HepG2 (cell line): ENCODE results near the gene PXT1. TPM values are rescaled to one million over a fixed set of nuclear protein-coding genes. Genes with fewer than 3 reads are reported as not detected.

Source experiments
- ATAC-seq: fragments of 200-7000 bp; cut with Tn5 transposase; 3 replicates; pipeline ENCODE4 v1.9.1; 2020; ENCODE audit warnings: mild to moderate bottlenecking, moderate library complexity
- BruUV-seq: library from RNA; stranded (reverse); fragments of 400-500 nt; replicated peaks from 2 replicates; lab custom pipeline; 2021; lab: Mats Ljungman, UMichigan
- CTCF ChIA-PET: fragments of 300-600 bp; formaldehyde crosslinking; extraction: SDS; loops from one replicate; lab custom pipeline; 2021; ENCODE audit warnings: low total read pairs, inconsistent platforms, low intra/inter-chr PET ratio; lab: Yijun Ruan, JAX
- POLR2A ChIA-PET: fragments of 350-600 bp; sonication (Branson Sonifier 250); formaldehyde crosslinking; loops from one replicate; lab custom pipeline; 2020; ENCODE audit warnings: antibody characterized with exemption, inconsistent platforms; lab: Yijun Ruan, JAX
- DNase-seq: peaks from one replicate; pipeline ENCODE4 v3.0.0-alpha.2; 2015; ENCODE audit warnings: low spot score
- FAIRE-seq: peaks from 3 replicates; lab custom pipeline; 2011; peaks lifted over from hg19 to GRCh38; lab: Jason Lieb, UNC
- H2AFZ ChIP-seq: one replicate; pipeline ENCODE4 v1.6.1; 2011; ENCODE audit warnings: low read length, inconsistent platforms
- H3K27ac ChIP-seq: fragments of 300-600 bp; 3 replicates; pipeline ENCODE4 v1.8.0; 2011; ENCODE audit warnings: mixed run types, mild to moderate bottlenecking, mixed read lengths, low read length, inconsistent platforms; ENCODE audit not compliant: insufficient read depth; ENCODE audit errors: extremely low read length
- H3K27me3 ChIP-seq, 2 experiments: fragments of 200-600 bp in 1 of 2; 2 replicates in 1 of 2; 3 replicates in 1 of 2; pipeline versions ENCODE4 v1.6.0 to v1.8.0; 2011; ENCODE audit warnings: low read length in 2 of 2, mild to moderate bottlenecking in 2 of 2, moderate library complexity in 2 of 2, inconsistent platforms in 1 of 2; ENCODE audit not compliant: insufficient read depth in 2 of 2, control insufficient read depth in 1 of 2
- H3K36me3 ChIP-seq, 2 experiments: fragments of 200-600 bp in 1 of 2; replicated peaks in 1 of 2; 2 replicates in 1 of 2; 3 replicates in 1 of 2; pipeline versions ENCODE4 v1.5.1 to v1.8.0; 2011; ENCODE audit warnings: low read length in 2 of 2, inconsistent platforms in 1 of 2; ENCODE audit not compliant: insufficient read depth in 2 of 2, control insufficient read depth in 1 of 2
- H3K4me1 ChIP-seq: 2 replicates; pipeline ENCODE4 v1.5.1; 2012; ENCODE audit warnings: low read length, inconsistent platforms; ENCODE audit not compliant: insufficient read depth
- H3K4me2 ChIP-seq: 2 replicates; pipeline ENCODE4 v1.6.0; 2011; ENCODE audit warnings: low read depth, low read length, inconsistent platforms
- H3K4me3 ChIP-seq, 3 experiments: fragments of 200-600 bp in 1 of 3; sonication (generic), shearing (Covaris generic) in 1 of 3; replicated peaks in 1 of 3; 2 replicates each; pipeline ENCODE4 v1.5.1; 2011 to 2016; ENCODE audit warnings: low read length in 3 of 3, inconsistent platforms in 2 of 3, low read depth in 2 of 3, mild to moderate bottlenecking in 2 of 3, control low read depth in 1 of 3, mixed read lengths in 1 of 3; ENCODE audit not compliant: insufficient read depth in 1 of 3
- H3K79me2 ChIP-seq: one replicate; pipeline ENCODE4 v1.6.1; 2011; ENCODE audit warnings: low read length, inconsistent platforms; ENCODE audit not compliant: insufficient read depth
- H3K9ac ChIP-seq: 2 replicates; pipeline ENCODE4 v1.6.0; 2011; ENCODE audit warnings: mild to moderate bottlenecking, low read depth, low read length, inconsistent platforms; ENCODE audit not compliant: insufficient read depth
- H3K9me3 ChIP-seq: 2 replicates; pipeline ENCODE4 v1.5.1; 2012; ENCODE audit warnings: mild to moderate bottlenecking, low read length
- H4K20me1 ChIP-seq: 2 replicates; pipeline ENCODE4 v1.6.0; 2011; ENCODE audit warnings: inconsistent platforms, mild to moderate bottlenecking, low read length, moderate library complexity; ENCODE audit not compliant: insufficient read depth
- ADNP ChIP-seq: sonication (generic); formaldehyde crosslinking; IDR thresholded peaks from 2 replicates; pipeline ENCODE4 v1.4.0; 2020; ENCODE audit warnings: missing genetic modification reagents
- FOXA1 ChIP-seq, 2 experiments: fragments of 450-650 bp in 1 of 2; sonication (generic) in 1 of 2; formaldehyde crosslinking in 1 of 2; IDR thresholded peaks; 2 replicates each; pipeline versions ENCODE4 v1.4.0 to v1.6.1; 2016 to 2020; ENCODE audit warnings: missing genetic modification reagents in 1 of 2
- TCF12 ChIP-seq, 2 experiments: fragments of 450-650 bp in 1 of 2; sonication (generic) in 1 of 2; formaldehyde crosslinking in 1 of 2; IDR thresholded peaks; 2 replicates each; pipeline versions ENCODE4 v1.6.1 to v1.8.0; 2017 to 2022; ENCODE audit warnings: antibody characterized with exemption in 1 of 2, mild to moderate bottlenecking in 1 of 2, missing genetic modification reagents in 1 of 2, moderate library complexity in 1 of 2
- ZBTB40 ChIP-seq, 2 experiments: fragments of 450-650 bp in 1 of 2; sonication (generic) in 1 of 2; formaldehyde crosslinking in 1 of 2; IDR thresholded peaks; 2 replicates each; pipeline versions ENCODE4 v1.6.1 to v1.8.0; 2016 to 2022; ENCODE audit warnings: antibody characterized with exemption in 1 of 2, mild to moderate bottlenecking in 1 of 2, missing genetic modification reagents in 1 of 2
- ZNF225 ChIP-seq: sonication (generic); formaldehyde crosslinking; IDR thresholded peaks from 2 replicates; pipeline ENCODE4 v1.4.0; 2020; ENCODE audit warnings: mild to moderate bottlenecking, missing genetic modification reagents
- ZNF263 ChIP-seq: sonication (generic); formaldehyde crosslinking; IDR thresholded peaks from 2 replicates; pipeline ENCODE4 v1.4.0; 2020; ENCODE audit warnings: missing genetic modification reagents
- ZNF367 ChIP-seq: sonication (generic); formaldehyde crosslinking; IDR thresholded peaks from 2 replicates; pipeline ENCODE4 v1.4.0; 2020; ENCODE audit warnings: missing genetic modification reagents, borderline replicate concordance
- ZNF468 ChIP-seq: sonication (generic); formaldehyde crosslinking; IDR thresholded peaks from 2 replicates; pipeline ENCODE4 v1.8.0; 2022; ENCODE audit warnings: mild to moderate bottlenecking, moderate library complexity, missing genetic modification reagents
- WGBS: methylation state at CpG from one replicate; pipeline ENCODE4 v1.1.6; 2017; ENCODE audit warnings: low lambda C conversion rate; 5-methylcytosine and 5-hydroxymethylcytosine counted together
- in situ Hi-C: cut with HindIII; loops from 2 replicates; pipeline ENCODE4 v1.10.0; 2017; ENCODE audit warnings: low pct_unique_long_range_greater_than_20kb; ENCODE audit not compliant: extremely low pct_ligation_motif_present
- intact Hi-C: fragments of 100-400 bp; cut with micrococcal nuclease; formaldehyde crosslinking; loops from one replicate; pipeline ENCODE4 v1.10.0; 2022; ENCODE audit not compliant: unreplicated experiment
- polyA plus RNA-seq, 8 experiments: library from polyadenylated mRNA; depleted of rRNA in 3 of 8; stranded (reverse) in 7 of 8; unstranded in 1 of 8; fragments of >200 nt; fragmentation: Illumina TruSeq in 4 of 8; extraction: Trizol in 4 of 8; gene quantifications; 2 replicates each; pipeline versions ENCODE4 v1.2.1 to v1.2.3, GENCODE V29; 2011 to 2016; ENCODE audit warnings: low read depth in 4 of 8, missing spikeins in 1 of 8, mixed read lengths in 1 of 8; ENCODE audit not compliant: insufficient read depth in 1 of 8
- total RNA-seq, 5 experiments: library from RNA; depleted of rRNA; stranded (reverse); fragments of >200 nt; fragmentation: Illumina TruSeq; extraction: Trizol; gene quantifications; 2 replicates each; pipeline ENCODE4 v1.2.3, GENCODE V29; 2016; ENCODE audit warnings: low read depth in 1 of 5

PXT1 gene
- total and polyA plus RNA-seq, 2 of the 13 experiments (the other 11 are each of a cell fraction or from before 2014, with no cell fraction given): 0.04 TPM; not detected in 1

GRCh38 chr6:36377594-36377993 is 65.1 kb downstream of the PXT1 start:
- peaks cover 3 to 39% of the 10 kb centered on the region in 2 experiments for H3K27me3 ChIP-seq
- TF ChIP-seq ZNF263 (CRISPR knock-in tag) (peak; percentile 41; the same call in 1 of the 2 replicates), ADNP (CRISPR knock-in tag) (no peak)
- BruUV-seq: no TSS peak
- no peaks in the 10 kb centered on the region for H3K36me3 ChIP-seq
- ChIA-PET POLR2A (no interaction called here), CTCF (no interaction called here)
- no peaks in the 10 kb centered on the region for H3K4me1 ChIP-seq
- FAIRE-seq: no peak
- H3K4me2 ChIP-seq: no peak overlapping the region
- intact Hi-C loops (no loop called here), in situ Hi-C loops (no loop called here)
- no peaks in the 10 kb centered on the region for H4K20me1 ChIP-seq
- no peak overlapping the region for H3K9ac ChIP-seq
- H2AFZ ChIP-seq: no peak overlapping the region
- no peak overlapping the region for H3K27ac ChIP-seq
- ATAC-seq: no peak
- WGBS: 21% methylated on average over 5 of the region's 5 CpGs
- H3K9me3 ChIP-seq: no peaks in the 10 kb centered on the region
- H3K4me3 ChIP-seq: no peak overlapping the region
- DNase-seq: no peak
- H3K79me2 ChIP-seq: no peaks in the 10 kb centered on the region

- Histone ChIP-seq H4K20me1 (no peaks in the 10 kb centered on the region), H2AFZ (no peak overlapping the region), H3K79me2 (no peaks in the 10 kb centered on the region), H3K27ac (no peak overlapping the region), H3K4me3 (no peak overlapping the region), H3K27me3 (peaks cover 3 to 47% of the 10 kb centered on the region in 2 experiments), H3K36me3 (no peaks in the 10 kb centered on the region), H3K9ac (no peak overlapping the region), H3K9me3 (no peaks in the 10 kb centered on the region), H3K4me1 (no peaks in the 10 kb centered on the region), H3K4me2 (no peak overlapping the region)
- in situ Hi-C loops (no loop called here), intact Hi-C loops (no loop called here)
- POLR2A ChIA-PET: no interaction called here
- 54% methylated on average over 8 of the region's 8 CpGs for WGBS
- no peak for DNase-seq
- CTCF ChIA-PET: no interaction called here
- FAIRE-seq: no peak
- ATAC-seq: no peak
- BruUV-seq: no TSS peak
- TF ChIP-seq ZBTB40 (IDR thresholded peaks at IDR 0.05) (no peak), ZBTB40 (CRISPR knock-in tag; IDR thresholded peaks at IDR 0.05) (no peak), ZNF225 (CRISPR knock-in tag) (no peak), ZNF468 (CRISPR knock-in tag) (no peak), TCF12 (IDR thresholded peaks at IDR 0.05) (no peak), TCF12 (CRISPR knock-in tag; IDR thresholded peaks at IDR 0.05) (no peak), FOXA1 (IDR thresholded peaks at IDR 0.05) (no peak), FOXA1 (CRISPR knock-in tag; IDR thresholded peaks at IDR 0.05) (no peak), ZNF367 (CRISPR knock-in tag) (no peak)
Observed at GRCh38 chr6:36376742-36377141, 65.9 kb downstream of the PXT1 start.
